B cell (primary cell): ENCODE results near the gene TMEM82. TPM values are rescaled to one million over a fixed set of nuclear protein-coding genes. Genes with fewer than 3 reads are reported as not detected.

Source experiments
- ATAC-seq: fragments of 200-7000 bp; cut with Tn5 transposase; one replicate; pipeline ENCODE4 v1.10.0; 2021; ENCODE audit warnings: low read depth, mild to moderate bottlenecking, moderate number of reproducible peaks, moderate library complexity
- CTCF ChIA-PET: fragments of 350-600 bp; sonication (Branson Sonifier 250); formaldehyde crosslinking; loops from one replicate; lab custom pipeline; 2021; ENCODE audit warnings: antibody characterized with exemption, inconsistent platforms; lab: Charles Lee
- POLR2A ChIA-PET: fragments of 350-600 bp; sonication (Branson Sonifier 250); formaldehyde crosslinking; loops from one replicate; lab custom pipeline; 2021; ENCODE audit warnings: antibody characterized with exemption; lab: Charles Lee
- DNase-seq: peaks from one replicate; pipeline ENCODE4 v3.0.0; 2013
- H2AFZ ChIP-seq: 2 replicates; pipeline ENCODE4 v1.6.1; 2012; ENCODE audit warnings: mild to moderate bottlenecking, low read depth, low read length; ENCODE audit not compliant: insufficient read depth, poor library complexity, severe bottlenecking
- H3K27ac ChIP-seq, 2 donors: 1 replicate in 1 of 2; 2 replicates in 1 of 2; pipeline ENCODE4 v1.5.1; 2012 to 2013; ENCODE audit warnings: low read length in 2 of 2, mild to moderate bottlenecking in 2 of 2, moderate library complexity in 1 of 2
- H3K27me3 ChIP-seq, 4 experiments: fragments of 200-600 bp in 1 of 4; sonication (generic) in 1 of 4; replicated peaks in 1 of 4; 1 replicate in 2 of 4; 2 replicates in 2 of 4; pipeline versions ENCODE4 v1.6.1 to v1.7.0; 2013 to 2016; ENCODE audit warnings: low read length in 3 of 4, mild to moderate bottlenecking in 2 of 4, mixed read lengths in 1 of 4, moderate library complexity in 1 of 4; ENCODE audit not compliant: insufficient read depth in 4 of 4, control insufficient read depth in 3 of 4; ENCODE audit errors: control extremely low read depth in 1 of 4
- H3K36me3 ChIP-seq, 2 experiments: replicated peaks in 1 of 2; 1 replicate in 1 of 2; 2 replicates in 1 of 2; pipeline versions ENCODE4 v1.6.1 to v1.7.1; 2013; ENCODE audit warnings: low read length in 1 of 2; ENCODE audit not compliant: insufficient read depth in 2 of 2, control insufficient read depth in 1 of 2; ENCODE audit errors: control extremely low read depth in 1 of 2, extremely low read depth in 1 of 2
- H3K4me1 ChIP-seq, 2 donors: fragments of 200-600 bp in 1 of 2; sonication (generic) in 1 of 2; 1 replicate in 1 of 2; 2 replicates in 1 of 2; pipeline versions ENCODE4 v1.5.1 to v1.6.1; 2013 to 2017; ENCODE audit warnings: low read length in 2 of 2; ENCODE audit not compliant: control insufficient read depth in 2 of 2, insufficient read depth in 2 of 2
- H3K4me2 ChIP-seq: replicated peaks from 2 replicates; pipeline ENCODE3; 2012; ENCODE audit warnings: mild to moderate bottlenecking, low read depth, low read length; ENCODE audit not compliant: poor library complexity, severe bottlenecking
- H3K4me3 ChIP-seq, 5 experiments: fragments of 200-600 bp in 1 of 5; sonication (generic) in 1 of 5; 1 replicate in 3 of 5; 2 replicates in 2 of 5; pipeline versions ENCODE4 v1.5.1 to v1.7.0; 2011 to 2016; ENCODE audit warnings: low read length in 4 of 5, mild to moderate bottlenecking in 4 of 5, low read depth in 2 of 5, control low read depth in 1 of 5, moderate library complexity in 1 of 5; ENCODE audit not compliant: insufficient read depth in 1 of 5; ENCODE audit errors: control extremely low read depth in 1 of 5, extremely low read depth in 1 of 5
- H3K79me2 ChIP-seq: fragments of 200-600 bp; sonication (generic); one replicate; pipeline ENCODE4 v1.6.0; 2016; ENCODE audit warnings: low read length; ENCODE audit not compliant: control insufficient read depth, insufficient read depth
- H3K9ac ChIP-seq: fragments of 200-600 bp; sonication (generic); 2 replicates; pipeline ENCODE4 v1.6.1; 2017; ENCODE audit warnings: mild to moderate bottlenecking, low read length, moderate library complexity
- H3K9me3 ChIP-seq, 3 donors: one replicate each; pipeline versions ENCODE4 v1.6.1 to v1.7.1; 2013; ENCODE audit warnings: low read length in 2 of 3; ENCODE audit not compliant: control insufficient read depth in 2 of 3, insufficient read depth in 1 of 3; ENCODE audit errors: control extremely low read depth in 1 of 3
- H4K20me1 ChIP-seq: 2 replicates; pipeline ENCODE4 v1.6.0; 2012; ENCODE audit warnings: mild to moderate bottlenecking, low read length; ENCODE audit not compliant: insufficient read depth, control insufficient read depth, poor library complexity, severe bottlenecking
- H3K27ac Mint-ChIP-seq: one replicate; pipeline ENCODE4 v1.8.0; 2021; ENCODE audit warnings: mixed read lengths
- H3K27me3 Mint-ChIP-seq: one replicate; pipeline ENCODE4 v1.8.0; 2021; ENCODE audit warnings: mixed read lengths
- H3K4me1 Mint-ChIP-seq: one replicate; pipeline ENCODE4 v1.8.0; 2021; ENCODE audit warnings: mixed read lengths
- H3K4me3 Mint-ChIP-seq: one replicate; pipeline ENCODE4 v1.8.0; 2021; ENCODE audit warnings: mixed read lengths
- H3K9me3 Mint-ChIP-seq: one replicate; pipeline ENCODE4 v1.8.0; 2022; ENCODE audit warnings: mixed read lengths; ENCODE audit not compliant: insufficient read depth
- EZH2 ChIP-seq: IDR thresholded peaks from 2 replicates; pipeline ENCODE4 v1.6.1; 2012; ENCODE audit warnings: borderline replicate concordance, low read depth, mild to moderate bottlenecking, moderate library complexity, low read length; ENCODE audit not compliant: insufficient read depth, poor library complexity, severe bottlenecking
- WGBS: methylation state at CpG from one replicate; pipeline ENCODE4 v1.1.5; 2013; ENCODE audit warnings: missing lambda C conversion rate; ENCODE audit not compliant: insufficient coverage; 5-methylcytosine and 5-hydroxymethylcytosine counted together
- intact Hi-C: fragments of 100-400 bp; cut with micrococcal nuclease; formaldehyde crosslinking; loops from one replicate; pipeline ENCODE4 v1.10.0; 2022
- polyA plus RNA-seq: library from polyadenylated mRNA; depleted of rRNA; stranded (reverse); fragments of >200 nt; gene quantifications from 2 replicates; pipeline ENCODE4 v1.2.3, GENCODE V29; 2012
- total RNA-seq, 2 donors: library from RNA; stranded (reverse); fragments of 120-200 nt in 1 of 2; gene quantifications; 1 replicate in 1 of 2; 2 replicates in 1 of 2; pipeline versions ENCODE4 v1.2.3 to v1.2.4, GENCODE V29; 2013 to 2022
- TF ChIP-seq, protein P1 (sequence below): fragments of 200-600 bp; IDR thresholded peaks from one replicate; pipeline ENCODE4 v1.8.0; 2022; ENCODE audit warnings: antibody characterized with exemption, mild to moderate bottlenecking

TMEM82 gene
- total and polyA plus RNA-seq, 2 donors (not counting 1 experiment from before 2014, with no cell fraction given) = not detected

DNA sequence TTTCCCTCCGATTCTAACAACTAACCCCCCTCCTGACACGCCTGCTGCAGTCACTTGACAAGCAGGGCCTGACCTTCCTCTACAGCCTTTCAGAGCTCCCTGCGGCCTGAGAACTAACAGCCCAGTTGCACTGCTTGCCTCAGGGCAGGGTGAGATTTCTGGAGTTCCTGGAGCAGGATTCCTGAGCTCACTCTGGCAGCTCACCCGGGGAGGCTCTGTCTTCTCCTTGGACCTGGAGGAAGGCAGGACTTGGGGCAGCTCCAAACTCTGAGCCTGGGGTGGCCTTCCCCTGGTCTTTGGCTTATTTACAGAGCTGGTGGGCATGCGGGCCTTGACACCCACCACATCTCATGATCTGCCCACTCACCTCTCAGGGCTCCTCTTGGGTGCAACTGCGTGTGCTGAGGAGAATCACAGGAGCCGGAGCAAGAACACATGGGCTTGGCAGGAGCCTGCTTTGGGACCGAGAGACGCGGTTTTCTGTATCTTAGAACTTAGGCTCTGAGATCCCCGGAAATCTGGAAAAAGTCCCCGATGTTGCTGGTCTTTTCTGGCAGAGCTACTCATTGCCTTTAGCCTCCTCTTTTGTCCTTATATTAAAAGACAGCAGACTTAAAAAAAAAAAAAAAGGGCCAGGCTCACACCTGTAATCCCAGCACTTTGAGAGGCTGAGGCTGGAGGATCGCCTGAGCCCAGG is 19.3 kb upstream of the TMEM82 start:
- H3K27ac ChIP-seq = no peak overlapping the region
- H3K4me1 ChIP-seq = no peaks in the 10 kb centered on the region
- Mint-ChIP-seq H3K4me3 (no peak overlapping the region), H3K4me1 (no peaks in the 10 kb centered on the region), H3K27ac (peak overlapping the region; percentile 67), H3K27me3 (no peaks in the 10 kb centered on the region), H3K9me3 (no peaks in the 10 kb centered on the region)
- peaks cover 0 to 80% of the 10 kb centered on the region in 2 experiments for H3K36me3 ChIP-seq
- WGBS = 97% methylated on average over 11 of the region's 13 CpGs
- H3K9me3 ChIP-seq = no peaks in the 10 kb centered on the region
- H3K4me2 ChIP-seq = no peak overlapping the region
- no peak overlapping the region for H3K9ac ChIP-seq
- ATAC-seq = no peak
- DNase-seq = no peak
- H3K79me2 ChIP-seq = peaks cover 4% of the 10 kb centered on the region
- no peak overlapping the region for H2AFZ ChIP-seq
- TF ChIP-seq EZH2 = no peak
- TF ChIP-seq, protein P1, sequence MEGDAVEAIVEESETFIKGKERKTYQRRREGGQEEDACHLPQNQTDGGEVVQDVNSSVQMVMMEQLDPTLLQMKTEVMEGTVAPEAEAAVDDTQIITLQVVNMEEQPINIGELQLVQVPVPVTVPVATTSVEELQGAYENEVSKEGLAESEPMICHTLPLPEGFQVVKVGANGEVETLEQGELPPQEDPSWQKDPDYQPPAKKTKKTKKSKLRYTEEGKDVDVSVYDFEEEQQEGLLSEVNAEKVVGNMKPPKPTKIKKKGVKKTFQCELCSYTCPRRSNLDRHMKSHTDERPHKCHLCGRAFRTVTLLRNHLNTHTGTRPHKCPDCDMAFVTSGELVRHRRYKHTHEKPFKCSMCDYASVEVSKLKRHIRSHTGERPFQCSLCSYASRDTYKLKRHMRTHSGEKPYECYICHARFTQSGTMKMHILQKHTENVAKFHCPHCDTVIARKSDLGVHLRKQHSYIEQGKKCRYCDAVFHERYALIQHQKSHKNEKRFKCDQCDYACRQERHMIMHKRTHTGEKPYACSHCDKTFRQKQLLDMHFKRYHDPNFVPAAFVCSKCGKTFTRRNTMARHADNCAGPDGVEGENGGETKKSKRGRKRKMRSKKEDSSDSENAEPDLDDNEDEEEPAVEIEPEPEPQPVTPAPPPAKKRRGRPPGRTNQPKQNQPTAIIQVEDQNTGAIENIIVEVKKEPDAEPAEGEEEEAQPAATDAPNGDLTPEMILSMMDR = no peak
- ChIA-PET POLR2A (no interaction called here), CTCF (interaction anchor here (0.7 kb wide), 1 partner anchor 1813 kb away, joined by 3 read pairs; no protein-coding TSS in a partner anchor)
- H3K27me3 ChIP-seq = no peaks in the 10 kb centered on the region
- no peak overlapping the region for H3K4me3 ChIP-seq
- H4K20me1 ChIP-seq = peaks cover 11% of the 10 kb centered on the region
- intact Hi-C loops = no loop called here

DNA sequence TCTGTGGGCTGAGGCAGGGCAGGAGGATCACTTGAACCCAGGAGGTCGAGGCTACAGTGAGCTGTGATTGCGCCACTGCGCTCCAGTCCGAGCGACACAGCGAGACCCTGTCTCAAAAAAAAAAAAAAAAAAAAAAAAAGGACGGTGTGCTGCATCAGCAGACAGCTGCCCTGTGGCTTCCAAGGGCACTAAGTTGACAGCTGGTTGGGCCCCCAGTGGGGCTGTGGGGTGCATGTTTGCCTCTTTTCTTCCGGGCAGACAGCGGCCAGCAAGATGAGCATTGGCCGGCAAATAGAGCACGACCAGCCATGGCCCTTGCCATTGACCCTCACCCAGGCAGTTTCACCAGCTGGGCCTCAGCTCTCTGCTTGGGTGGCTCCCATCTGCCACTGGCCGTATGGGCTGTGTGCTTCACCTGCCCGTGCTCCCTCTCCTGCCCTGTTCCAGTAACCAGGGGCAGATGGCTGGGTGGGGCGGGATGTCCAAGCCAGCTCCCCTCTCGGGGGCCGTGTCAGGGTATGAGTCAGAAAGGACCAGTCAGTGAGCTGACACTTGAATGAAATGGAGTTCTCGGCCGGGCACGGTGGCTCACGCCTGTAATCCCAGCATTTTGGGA is 18.6 kb upstream of the TMEM82 start:
- Mint-ChIP-seq H3K4me3 (no peak overlapping the region), H3K27me3 (no peaks in the 10 kb centered on the region), H3K27ac (no peak overlapping the region), H3K4me1 (no peaks in the 10 kb centered on the region), H3K9me3 (no peaks in the 10 kb centered on the region)
- POLR2A ChIA-PET = interaction anchor here (0.6 to 0.7 kb wide), 2 partner anchors 155 to 266 kb away, joined by 3 to 5 read pairs; no protein-coding TSS in a partner anchor
- Histone ChIP-seq H3K4me3 (no peak overlapping the region), H3K36me3 (peaks cover 0 to 82% of the 10 kb centered on the region in 2 experiments), H3K27ac (no peak overlapping the region), H3K4me2 (no peak overlapping the region), H3K9me3 (no peaks in the 10 kb centered on the region), H3K27me3 (no peaks in the 10 kb centered on the region), H2AFZ (no peak overlapping the region), H3K9ac (no peak overlapping the region), H3K4me1 (no peaks in the 10 kb centered on the region), H3K79me2 (peaks cover 4% of the 10 kb centered on the region), H4K20me1 (peaks cover 11% of the 10 kb centered on the region)
- intact Hi-C loops = no loop called here
- DNase-seq = no peak
- ATAC-seq = no peak
- TF ChIP-seq, protein P1 = no peak
- no peak for TF ChIP-seq EZH2
- CTCF ChIA-PET = interaction anchor here (0.7 kb wide), 1 partner anchor 1812 kb away, joined by 3 read pairs; no protein-coding TSS in a partner anchor
- WGBS = 87% methylated on average over 12 of the region's 20 CpGs
